Islet precursor cell (in vitro differentiated cells): ENCODE results near the gene PKMYT1.
A peak's percentile ranks its signal among the peaks of the same experiment; 100 is the strongest.

Source experiments
- DNase-seq: peaks from one replicate; pipeline ENCODE4 v3.0.0-alpha.2; 2018

PKMYT1 gene

GRCh38 chr16:3017794-3018506 is 37.7 kb upstream of the PKMYT1 start, which contains the start of gene CLDN6:
Gene CLDN6 (minus strand): TSS chr16:3018183. CDS start chr16:3016021, 2,162 bp downstream.
- DNase-seq, result peak; percentile 98

DNA sequence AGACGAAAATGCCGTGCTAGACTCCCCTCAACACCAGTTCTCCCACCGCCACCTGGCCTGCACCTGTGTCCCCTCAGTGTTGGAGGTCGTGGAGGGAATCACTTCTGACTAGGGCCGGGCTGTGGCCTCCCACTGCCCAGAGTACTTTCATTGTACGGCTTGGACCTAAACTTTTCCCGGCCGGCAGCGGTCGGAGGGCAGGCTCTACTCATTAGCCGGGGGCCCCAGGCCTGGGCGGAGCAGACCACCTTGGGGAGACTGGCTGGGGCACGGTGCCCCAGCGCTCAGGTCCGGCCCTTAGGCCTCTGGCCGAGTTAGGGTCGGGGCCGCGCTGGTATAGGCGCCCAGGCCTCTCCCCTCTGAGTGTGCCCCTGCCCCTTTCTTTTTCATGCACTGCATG is 37.1 kb upstream of the PKMYT1 start:
- no peak for DNase-seq

- no peak for DNase-seq
These were observed 35.7 kb upstream of the PKMYT1 start for GRCh38 chr16:3015865-3016521.

GRCh38 chr16:3014971-3015370 is 34.7 kb upstream of the PKMYT1 start:
- no peak for DNase-seq

- DNase-seq, result no peak
These were observed 33.9 kb upstream of the PKMYT1 start for GRCh38 chr16:3013998-3014690.

GRCh38 chr16:3013491-3013951 is 33.3 kb upstream of the PKMYT1 start:
- peak; percentile 81 for DNase-seq

GRCh38 chr16:3012828-3013420 is 32.7 kb upstream of the PKMYT1 start, which contains the start of gene CLDN9:
Gene CLDN9 (plus strand): TSS chr16:3012923. CDS start chr16:3013363, 440 bp downstream.
- peak; percentile 92 for DNase-seq

DNA sequence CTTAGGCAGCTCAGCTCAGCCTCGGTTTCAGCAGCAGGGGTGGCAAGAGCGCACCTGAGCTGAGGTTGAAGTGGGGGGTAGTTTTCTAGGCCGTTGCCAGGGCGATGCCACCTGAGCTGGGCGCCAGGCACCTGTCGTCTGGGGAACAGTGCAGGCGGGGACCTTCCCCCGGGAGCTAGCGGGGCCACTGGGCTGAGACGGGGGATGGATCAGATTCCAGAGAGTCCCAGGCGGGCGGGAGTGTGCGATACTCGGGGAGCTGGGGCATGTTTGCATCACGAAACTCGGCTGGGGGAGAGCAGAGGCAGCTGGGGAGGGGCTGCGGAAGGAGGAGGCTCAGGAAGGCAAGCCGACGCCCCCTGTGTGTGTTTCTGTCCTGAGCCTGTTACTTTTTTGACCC is 32.0 kb upstream of the PKMYT1 start:
- DNase-seq, result no peak

DNA sequence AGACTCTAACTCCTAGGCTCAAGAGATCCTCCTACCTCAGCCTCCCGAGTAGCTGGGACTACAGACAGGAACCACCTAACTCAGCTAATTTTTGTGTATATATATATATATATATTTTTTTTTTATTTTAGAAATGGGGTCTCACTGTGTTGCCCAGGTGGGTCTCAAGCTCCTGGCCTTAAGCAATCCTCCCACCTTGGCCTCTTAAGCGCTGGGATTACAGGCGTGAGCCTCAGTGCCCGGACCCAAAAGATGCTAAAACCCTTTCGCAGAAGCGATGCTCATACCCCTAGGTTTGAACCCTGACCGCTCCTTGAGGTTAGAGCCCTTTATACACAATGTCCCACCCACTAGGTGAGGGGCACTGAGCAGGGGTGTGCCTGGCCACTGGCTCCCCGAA is 30.3 kb upstream of the PKMYT1 start:
- DNase-seq, result no peak

DNA sequence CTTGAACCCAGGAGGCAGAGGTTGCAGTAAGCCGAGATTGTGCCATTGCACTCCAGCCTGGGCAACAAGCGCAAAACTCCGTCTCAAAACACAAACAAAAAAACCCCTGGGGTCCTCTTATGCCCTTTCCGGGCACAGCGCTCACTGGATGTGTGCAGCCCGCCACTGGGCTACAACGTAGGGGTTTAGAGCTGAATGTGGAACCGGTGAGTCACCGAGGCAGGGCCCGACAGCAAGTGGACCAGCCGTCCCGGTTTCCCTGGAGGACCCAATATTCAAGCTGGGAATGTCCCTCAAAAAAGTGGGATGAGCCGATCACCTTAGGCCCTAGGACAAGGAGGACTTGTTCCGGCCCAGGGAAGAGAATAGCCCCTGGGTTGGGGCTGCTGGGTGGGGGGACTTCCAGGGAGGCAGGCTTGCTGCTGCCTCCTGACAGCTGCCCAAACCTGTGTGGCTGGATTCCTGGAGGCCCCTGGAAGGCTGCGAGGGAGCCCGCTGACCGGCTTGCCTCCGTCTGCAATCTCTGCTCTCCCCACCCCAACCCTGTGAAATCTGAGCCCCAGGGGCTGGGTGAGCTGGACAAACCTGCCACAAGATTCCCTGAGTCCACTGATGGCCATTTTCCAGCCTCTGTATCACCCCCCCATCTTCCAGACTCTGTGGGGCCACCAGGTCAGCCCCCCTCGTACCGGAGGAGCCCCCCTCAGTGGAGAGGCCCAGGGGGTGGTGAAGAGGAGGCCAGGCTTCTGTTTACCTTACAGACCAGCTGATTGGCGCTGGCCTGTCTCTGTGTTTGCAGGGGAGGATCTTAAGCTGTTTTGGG is 29.5 kb upstream of the PKMYT1 start:
- peak; percentile 99 for DNase-seq

- DNase-seq, result no peak
These were observed 28.4 kb upstream of the PKMYT1 start for GRCh38 chr16:3008690-3009037.

- peak; percentile 74 for DNase-seq
These were observed 27.9 kb upstream of the PKMYT1 start for GRCh38 chr16:3007957-3008689.

GRCh38 chr16:3007059-3007956 is 27.1 kb upstream of the PKMYT1 start:
- DNase-seq, result no peak

DNA sequence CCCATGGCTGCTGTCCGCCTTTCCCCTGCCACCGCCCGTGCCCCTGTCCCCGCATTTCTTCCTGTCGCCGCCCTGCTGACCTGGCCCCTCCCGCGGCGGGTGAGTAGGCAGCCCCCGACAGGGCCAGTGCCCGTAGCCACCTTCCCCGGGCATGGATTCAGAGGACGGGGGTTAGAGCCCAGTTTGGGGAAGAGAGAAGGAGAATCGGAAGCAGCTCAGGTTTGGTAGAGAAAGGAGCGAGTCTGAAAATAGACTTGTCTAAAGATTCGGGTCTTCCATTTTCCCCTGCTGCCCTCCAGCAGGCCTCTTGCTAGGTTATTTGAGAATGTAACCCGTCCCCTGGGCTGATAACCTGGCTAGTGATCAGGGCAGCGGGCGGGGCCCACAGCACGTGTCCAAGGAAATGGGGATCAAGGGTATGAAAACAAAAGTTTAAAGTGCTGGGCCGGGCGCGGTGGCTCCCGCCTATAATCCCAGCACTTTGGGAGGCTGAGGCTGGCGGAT is 24.6 kb upstream of the PKMYT1 start:
- DNase-seq, result no peak

DNA sequence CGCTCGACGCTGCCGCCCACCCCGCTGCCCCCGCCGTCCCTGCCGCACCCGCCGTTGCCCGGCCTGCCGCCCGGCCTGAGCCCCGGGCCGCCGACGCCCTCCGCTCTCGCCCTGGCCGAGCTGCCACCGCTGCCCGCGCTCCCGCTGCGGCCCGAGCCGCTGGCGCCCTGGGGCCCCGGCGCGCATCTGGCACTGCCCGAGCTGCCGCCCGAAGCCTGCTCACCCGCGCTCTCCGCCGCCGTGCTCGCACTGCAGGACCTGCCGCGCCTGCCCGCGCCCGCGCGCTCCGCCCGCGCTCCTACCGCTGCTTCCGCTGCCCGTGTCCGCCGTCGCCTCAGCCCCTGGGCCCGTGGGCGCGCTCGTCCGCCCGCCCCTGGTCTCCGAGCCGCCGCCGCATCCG is 24.1 kb upstream of the PKMYT1 start:
- no peak for DNase-seq

GRCh38 chr16:3003582-3004270 is 23.5 kb upstream of the PKMYT1 start:
- DNase-seq, result peak; percentile 100

DNA sequence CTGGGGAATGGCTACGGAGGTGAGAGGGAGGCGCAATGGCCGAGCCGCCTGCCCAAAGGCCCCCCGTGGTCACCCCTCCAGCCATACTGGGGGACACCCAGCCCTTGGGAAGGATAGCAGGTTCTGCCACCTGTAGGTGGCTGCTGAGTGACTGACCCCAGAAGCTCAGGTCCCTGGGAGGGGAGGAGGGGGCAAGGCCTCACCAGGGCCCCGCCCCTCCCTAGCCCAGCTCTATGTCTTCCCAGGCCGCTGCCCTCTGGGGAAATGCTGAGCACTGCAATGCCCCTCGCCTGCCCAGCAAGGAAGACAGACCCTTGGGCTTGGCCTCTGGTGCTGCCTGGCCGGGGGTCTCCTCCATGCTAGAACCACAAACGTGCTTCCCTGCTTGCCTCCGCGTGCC is 21.1 kb upstream of the PKMYT1 start:
- DNase-seq, result no peak

DNA sequence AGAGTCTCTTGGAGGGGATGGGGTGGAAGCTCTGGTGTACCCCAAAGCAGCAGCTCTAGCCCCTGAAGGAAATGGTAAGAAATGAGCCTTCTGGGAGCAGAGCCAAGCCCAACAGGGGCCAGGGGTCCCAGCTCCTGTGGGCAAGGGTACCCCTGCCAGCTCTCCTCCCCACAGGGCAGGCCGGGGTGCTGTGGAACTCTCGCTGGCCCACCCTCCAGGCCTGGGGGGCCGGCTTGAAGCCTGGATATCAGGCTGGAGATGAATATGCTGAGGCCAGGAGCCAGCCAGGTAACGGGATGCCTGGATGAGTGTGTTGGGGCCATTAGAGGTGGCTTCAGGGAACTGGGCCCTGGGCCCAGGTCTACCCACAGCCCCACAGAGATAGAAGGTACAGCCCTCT is 20.3 kb upstream of the PKMYT1 start:
- no peak for DNase-seq

- no peak for DNase-seq
These were observed 19.7 kb upstream of the PKMYT1 start for GRCh38 chr16:2999929-3000328.

- DNase-seq, result no peak
These were observed 16.1 kb upstream of the PKMYT1 start for GRCh38 chr16:2996298-2996697.
